ENCODE measurements around the gene TEPSIN.

DNA sequence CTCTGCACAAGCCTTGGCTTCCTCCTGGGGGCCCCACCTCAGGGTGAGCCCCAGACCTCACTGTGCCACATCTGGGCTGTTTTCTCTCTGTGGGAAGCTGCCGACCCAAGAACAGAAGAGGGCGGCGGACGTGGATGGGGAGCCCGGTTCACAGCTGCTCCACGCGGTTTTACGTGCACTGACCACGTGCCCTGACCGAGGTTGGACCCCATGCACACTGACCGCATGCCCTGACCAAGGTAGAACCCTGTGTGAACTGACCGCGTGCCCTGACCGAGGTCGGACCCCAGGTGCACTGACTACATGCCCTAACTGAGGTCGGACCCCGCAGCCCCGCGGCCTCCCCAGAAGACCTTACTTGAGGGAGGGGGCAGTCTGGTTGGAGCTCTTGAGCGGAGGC lies 35.7 kb downstream of the TEPSIN start:
- TF ChIP-seq CTCF (IDR thresholded peaks at IDR 0.05; ENCODE audit: control extremely low read depth in 1 of 3, insufficient read depth in 1 of 3, low read depth in 1 of 3, low read length in 3 of 3) = no peak
- TF ChIP-seq POLR2A (IDR thresholded peaks at IDR 0.05; ENCODE audit: control extremely low read depth in 1 of 2, low read depth in 2 of 2, low read length in 2 of 2) = no peak
- TF ChIP-seq TBP (IDR thresholded peaks at IDR 0.05; ENCODE audit: low read depth, low read length) = no peak
- TF ChIP-seq TEAD4 (IDR thresholded peaks at IDR 0.05; ENCODE audit: low read depth, low read length) = no peak
- TF ChIP-seq CHD2 (IDR thresholded peaks at IDR 0.05; ENCODE audit: low read length) = no peak
- no peak for TF ChIP-seq SIN3A (conservative IDR thresholded peaks at IDR 0.05 in 1 of 2, IDR thresholded peaks at IDR 0.05 in 1 of 2; ENCODE audit: low read depth in 1 of 2, low read length in 2 of 2)
- TF ChIP-seq EGR1 (IDR thresholded peaks at IDR 0.05; ENCODE audit: borderline replicate concordance, low read depth, low read length) = no peak
- TF ChIP-seq, protein P1, sequence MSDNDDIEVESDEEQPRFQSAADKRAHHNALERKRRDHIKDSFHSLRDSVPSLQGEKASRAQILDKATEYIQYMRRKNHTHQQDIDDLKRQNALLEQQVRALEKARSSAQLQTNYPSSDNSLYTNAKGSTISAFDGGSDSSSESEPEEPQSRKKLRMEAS (IDR thresholded peaks at IDR 0.05) = no peak

All from H1 (cell line).